ENCODE measurements around the gene SMR3A. TPM values are rescaled to one million over a fixed set of nuclear protein-coding genes. Genes with fewer than 3 reads are reported as not detected.

The SMR3A gene
- total RNA-seq, 1 experiment from 2014 or later, result not detected

- BruUV-seq (replicated peaks), result no TSS peak
- ATAC-seq, result no peak
- H3K4me1 ChIP-seq (ENCODE audit: control insufficient read depth, insufficient read depth, low read length), result no peaks in the 10 kb centered on the region
- H3K27ac ChIP-seq (ENCODE audit: low read length), result no peak overlapping the region
- POLR2A ChIA-PET, result no interaction called here
- H3K9me3 ChIP-seq (ENCODE audit: control insufficient read depth, insufficient read depth, low read depth, low read length), result no peaks in the 10 kb centered on the region
- intact Hi-C loops (cut with micrococcal nuclease; ENCODE audit: unreplicated experiment) (no loop called here), in situ Hi-C loops (cut with HindIII; ENCODE audit: low pct_unique_long_range_greater_than_20kb, low sequenced_read_pairs) (no loop called here)
- H3K4me3 ChIP-seq (ENCODE audit: low read depth in 2 of 2, low read length in 2 of 2), result no peak overlapping the region
- CTCF ChIA-PET, result no interaction called here
- no peaks in the 10 kb centered on the region for H3K27me3 ChIP-seq (ENCODE audit: control insufficient read depth, insufficient read depth, low read length)
- DNase-seq (ENCODE audit: low read depth, low spot score), result no peak
- H3K36me3 ChIP-seq (ENCODE audit: control insufficient read depth, insufficient read depth, low read length), result no peaks in the 10 kb centered on the region
- no peak for TF ChIP-seq SIN3A (IDR thresholded peaks at IDR 0.05; ENCODE audit: borderline replicate concordance, insufficient read depth, low read depth, low read length)
- TF ChIP-seq POLR2AphosphoS5 (IDR thresholded peaks at IDR 0.05; ENCODE audit: low read depth, low read length), result no peak
- no peak for TF ChIP-seq TCF7L2 (IDR thresholded peaks at IDR 0.05; ENCODE audit: low read depth, low read length)
- TF ChIP-seq REST (IDR thresholded peaks at IDR 0.05; ENCODE audit: insufficient read depth in 1 of 2, low read depth in 2 of 2, low read length in 1 of 2), result no peak
- TF ChIP-seq CTCF (IDR thresholded peaks at IDR 0.05), result no peak
These were observed 12.2 kb downstream of the SMR3A start for GRCh38 chr4:70372760-70373159.

DNA sequence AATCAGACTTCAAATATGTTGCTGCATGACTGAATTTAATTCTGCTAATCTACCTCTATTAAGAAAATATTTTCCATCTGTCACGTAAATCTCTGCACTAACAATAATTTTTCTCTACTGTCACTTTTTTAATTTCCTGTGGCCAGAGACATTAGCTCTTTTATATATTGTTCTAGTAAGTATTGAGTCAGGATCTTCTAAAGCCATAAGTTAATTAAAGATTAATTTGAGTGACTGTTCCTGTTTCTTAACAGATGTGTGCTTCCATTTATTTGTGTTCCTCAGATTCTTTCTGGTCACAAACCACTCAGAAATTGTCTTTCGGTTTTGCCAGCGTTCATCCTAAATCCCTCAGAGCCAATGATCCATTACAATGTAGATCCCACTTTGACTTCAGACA is 20.0 kb downstream of the SMR3A start:
- ATAC-seq (no peak), DNase-seq (ENCODE audit: low read depth, low spot score) (no peak)
- no peak for TF ChIP-seq POLR2AphosphoS5 (IDR thresholded peaks at IDR 0.05; ENCODE audit: low read depth, low read length)
- TF ChIP-seq TCF7L2 (IDR thresholded peaks at IDR 0.05; ENCODE audit: low read depth, low read length), result no peak
- no peak for TF ChIP-seq SIN3A (IDR thresholded peaks at IDR 0.05; ENCODE audit: borderline replicate concordance, insufficient read depth, low read depth, low read length)
- TF ChIP-seq CTCF (IDR thresholded peaks at IDR 0.05), result no peak
- TF ChIP-seq REST (IDR thresholded peaks at IDR 0.05; ENCODE audit: insufficient read depth in 1 of 2, low read depth in 2 of 2, low read length in 1 of 2), result no peak
- no peak overlapping the region for H3K4me3 ChIP-seq (ENCODE audit: low read depth in 2 of 2, low read length in 2 of 2)
- no TSS peak for BruUV-seq (replicated peaks)
- H3K9me3 ChIP-seq (ENCODE audit: control insufficient read depth, insufficient read depth, low read depth, low read length), result no peaks in the 10 kb centered on the region
- intact Hi-C loops (cut with micrococcal nuclease; ENCODE audit: unreplicated experiment) (no loop called here), in situ Hi-C loops (cut with HindIII; ENCODE audit: low pct_unique_long_range_greater_than_20kb, low sequenced_read_pairs) (no loop called here)
- H3K27ac ChIP-seq (ENCODE audit: low read length), result no peak overlapping the region
- no peaks in the 10 kb centered on the region for H3K4me1 ChIP-seq (ENCODE audit: control insufficient read depth, insufficient read depth, low read length)
- POLR2A ChIA-PET, result no interaction called here
- H3K36me3 ChIP-seq (ENCODE audit: control insufficient read depth, insufficient read depth, low read length), result no peaks in the 10 kb centered on the region
- H3K27me3 ChIP-seq (ENCODE audit: control insufficient read depth, insufficient read depth, low read length), result no peaks in the 10 kb centered on the region
- CTCF ChIA-PET, result no interaction called here

Measured in Panc1 (cell line).